H1 (cell line): ENCODE results near the gene ANP32D. TPM values are rescaled to one million over a fixed set of nuclear protein-coding genes. Genes with fewer than 3 reads are reported as not detected.

Source experiments
- CTCF ChIA-PET: fragments of 300-600 bp; sonication (Branson Sonifier 250); formaldehyde crosslinking; loops from one replicate; lab custom pipeline; 2021; ENCODE audit not compliant: partially characterized antibody; lab: Charles Lee
- POLR2A ChIA-PET: fragments of 300-600 bp; sonication (Branson Sonifier 250); formaldehyde crosslinking; loops from one replicate; lab custom pipeline; 2021; ENCODE audit warnings: inconsistent platforms; ENCODE audit not compliant: partially characterized antibody; lab: Charles Lee
- DNase-seq, 2 experiments: peaks; one replicate each; pipeline versions ENCODE4 v3.0.0 to v3.0.0-alpha.2; 2010 to 2022; ENCODE audit warnings: low spot score in 2 of 2, low read depth in 1 of 2, mixed read lengths in 1 of 2
- FAIRE-seq: peaks from 2 replicates; lab custom pipeline; 2011; peaks lifted over from hg19 to GRCh38; lab: Jason Lieb, UNC
- H2AFZ ChIP-seq: 2 replicates; pipeline ENCODE4 v1.8.1; 2012; ENCODE audit warnings: low read length, inconsistent platforms
- H2AK5ac ChIP-seq: 2 replicates; pipeline ENCODE4 v1.6.1; 2013; ENCODE audit warnings: low read depth, low read length
- H2BK120ac ChIP-seq: replicated peaks from 2 replicates; pipeline ENCODE3; 2013; ENCODE audit warnings: low read depth, low read length, inconsistent platforms
- H2BK12ac ChIP-seq: 2 replicates; pipeline ENCODE4 v1.6.1; 2013; ENCODE audit warnings: low read depth, low read length
- H2BK15ac ChIP-seq: 2 replicates; pipeline ENCODE4 v1.6.1; 2013; ENCODE audit warnings: low read length
- H2BK20ac ChIP-seq: 2 replicates; pipeline ENCODE4 v1.6.1; 2013; ENCODE audit warnings: low read length
- H2BK5ac ChIP-seq: 2 replicates; pipeline ENCODE4 v1.6.1; 2013; ENCODE audit warnings: low read depth, low read length
- H3K14ac ChIP-seq: 2 replicates; pipeline ENCODE4 v1.6.1; 2013; ENCODE audit warnings: inconsistent platforms; ENCODE audit not compliant: insufficient read length
- H3K18ac ChIP-seq: 2 replicates; pipeline ENCODE4 v1.6.1; 2013; ENCODE audit warnings: low read length; ENCODE audit errors: extremely low read depth
- H3K23ac ChIP-seq: 2 replicates; pipeline ENCODE4 v1.6.1; 2013; ENCODE audit warnings: inconsistent platforms; ENCODE audit not compliant: insufficient read length
- H3K23me2 ChIP-seq: 2 replicates; pipeline ENCODE4 v1.6.1; 2013; ENCODE audit warnings: low read depth, low read length
- H3K27ac ChIP-seq: 2 replicates; pipeline ENCODE4 v1.6.1; 2011; ENCODE audit warnings: low read depth, low read length, inconsistent platforms
- H3K27me3 ChIP-seq, 4 experiments: replicated peaks in 1 of 4; 1 replicate in 1 of 4; 2 replicates in 3 of 4; pipeline versions ENCODE4 v1.6.1 to v1.8.1; 2011 to 2013; ENCODE audit warnings: low read length in 3 of 4, mild to moderate bottlenecking in 3 of 4, inconsistent platforms in 2 of 4, mixed read lengths in 2 of 4, moderate library complexity in 1 of 4; ENCODE audit not compliant: control insufficient read depth in 3 of 4, insufficient read depth in 3 of 4; ENCODE audit errors: extremely low read depth in 1 of 4
- H3K36me3 ChIP-seq, 4 experiments: 2 replicates each; pipeline versions ENCODE4 v1.6.1 to v1.8.1; 2011 to 2013; ENCODE audit warnings: mild to moderate bottlenecking in 4 of 4, low read length in 3 of 4, moderate library complexity in 2 of 4, control low read depth in 1 of 4, inconsistent platforms in 1 of 4; ENCODE audit not compliant: insufficient read depth in 4 of 4, control insufficient read depth in 2 of 4
- H3K4ac ChIP-seq: replicated peaks from 2 replicates; pipeline ENCODE3; 2013; ENCODE audit warnings: low read length, low read depth, mixed read lengths, inconsistent platforms; ENCODE audit not compliant: insufficient read length
- H3K4me1 ChIP-seq, 4 experiments: replicated peaks in 1 of 4; 1 replicate in 1 of 4; 2 replicates in 3 of 4; pipeline versions ENCODE4 v1.6.1 to v1.8.1; 2011 to 2013; ENCODE audit warnings: low read length in 3 of 4, inconsistent platforms in 2 of 4, mixed read lengths in 1 of 4; ENCODE audit not compliant: insufficient read depth in 4 of 4, control insufficient read depth in 3 of 4
- H3K4me2 ChIP-seq, 2 experiments: 2 replicates each; pipeline versions ENCODE4 v1.6.1 to v1.8.1; 2011 to 2013; ENCODE audit warnings: low read depth in 2 of 2, low read length in 2 of 2, control low read depth in 1 of 2, inconsistent platforms in 1 of 2, mild to moderate bottlenecking in 1 of 2; ENCODE audit not compliant: insufficient read depth in 1 of 2
- H3K4me3 ChIP-seq, 4 experiments: fragments of 200-600, 300-600 bp in 1 of 4; sonication (generic), shearing (Covaris generic), sonication (Bioruptor Twin) in 1 of 4; 2 replicates each; pipeline versions ENCODE4 v1.5.1 to v1.8.1; 2011 to 2016; ENCODE audit warnings: low read length in 4 of 4, low read depth in 3 of 4, control low read depth in 2 of 4, inconsistent platforms in 2 of 4, mild to moderate bottlenecking in 2 of 4, mixed read lengths in 1 of 4, moderate library complexity in 1 of 4; ENCODE audit not compliant: insufficient read depth in 2 of 4; ENCODE audit errors: extremely low read depth in 1 of 4
- H3K56ac ChIP-seq: replicated peaks from 2 replicates; pipeline ENCODE3; 2013; ENCODE audit warnings: low read depth, mild to moderate bottlenecking, mixed read lengths, low read length, inconsistent platforms; ENCODE audit not compliant: insufficient read length
- H3K79me1 ChIP-seq: 2 replicates; pipeline ENCODE4 v1.6.1; 2013; ENCODE audit warnings: low read depth, low read length, control low read depth
- H3K79me2 ChIP-seq, 2 experiments: 2 replicates each; pipeline versions ENCODE4 v1.6.1 to v1.8.1; 2012 to 2013; ENCODE audit warnings: low read length in 2 of 2, mild to moderate bottlenecking in 2 of 2, inconsistent platforms in 1 of 2; ENCODE audit not compliant: insufficient read depth in 2 of 2, control insufficient read depth in 1 of 2
- H3K9ac ChIP-seq, 4 experiments: replicated peaks in 1 of 4; 1 replicate in 1 of 4; 2 replicates in 3 of 4; pipeline versions ENCODE4 v1.6.1 to v1.8.1; 2011 to 2013; ENCODE audit warnings: low read depth in 3 of 4, low read length in 3 of 4, control low read depth in 2 of 4, mild to moderate bottlenecking in 2 of 4, moderate library complexity in 2 of 4, inconsistent platforms in 1 of 4; ENCODE audit errors: extremely low read depth in 1 of 4
- H3K9me3 ChIP-seq, 2 experiments: 2 replicates each; pipeline versions ENCODE4 v1.6.1 to v1.8.1; 2012 to 2013; ENCODE audit warnings: mild to moderate bottlenecking in 2 of 2, moderate library complexity in 2 of 2, control low read depth in 1 of 2, inconsistent platforms in 1 of 2, low read depth in 1 of 2, low read length in 1 of 2, mixed read lengths in 1 of 2; ENCODE audit not compliant: insufficient read depth in 2 of 2
- H4K20me1 ChIP-seq, 2 experiments: replicated peaks in 1 of 2; 2 replicates each; pipeline versions ENCODE3 to v1.8.1; 2011 to 2013; ENCODE audit warnings: inconsistent platforms in 2 of 2, low read length in 2 of 2, mild to moderate bottlenecking in 1 of 2; ENCODE audit not compliant: insufficient read depth in 2 of 2, control insufficient read depth in 1 of 2
- H4K5ac ChIP-seq: 2 replicates; pipeline ENCODE4 v1.6.1; 2013; ENCODE audit warnings: low read length, low read depth, mixed read lengths, inconsistent platforms; ENCODE audit not compliant: insufficient read length
- H4K8ac ChIP-seq: 2 replicates; pipeline ENCODE4 v1.8.0; 2013; ENCODE audit warnings: mild to moderate bottlenecking, moderate library complexity, low read length, inconsistent platforms; ENCODE audit not compliant: insufficient read depth; ENCODE audit errors: extremely low read depth
- H4K91ac ChIP-seq: replicated peaks from 2 replicates; pipeline ENCODE3; 2013; ENCODE audit warnings: low read length, mixed read lengths, inconsistent platforms; ENCODE audit not compliant: insufficient read length
- BCL11A ChIP-seq, 2 experiments: IDR thresholded peaks; one replicate each; pipeline ENCODE4 v1.6.1; 2011; ENCODE audit warnings: low read depth in 2 of 2, low read length in 2 of 2, mild to moderate bottlenecking in 2 of 2
- BRCA1 ChIP-seq: IDR thresholded peaks from 2 replicates; pipeline ENCODE4 v1.6.1; 2012; ENCODE audit warnings: low read depth, low read length, improper control_type of control experiment
- CHD1 ChIP-seq: IDR thresholded peaks from 2 replicates; pipeline ENCODE4 v1.6.1; 2012; ENCODE audit warnings: low read depth, low read length, improper control_type of control experiment
- CHD2 ChIP-seq: IDR thresholded peaks from 2 replicates; pipeline ENCODE4 v1.6.1; 2012; ENCODE audit warnings: low read length, improper control_type of control experiment
- CREB1 ChIP-seq: IDR thresholded peaks from 2 replicates; pipeline ENCODE4 v1.6.1; 2012; ENCODE audit warnings: inconsistent platforms
- GABPA ChIP-seq: IDR thresholded peaks from 2 replicates; pipeline ENCODE4 v1.6.1; 2011; ENCODE audit warnings: mild to moderate bottlenecking, low read length, moderate library complexity, borderline replicate concordance; ENCODE audit not compliant: insufficient read depth
- HDAC2 ChIP-seq, 2 experiments: fragments of 300-600 bp in 1 of 2; sonication (generic) in 1 of 2; IDR thresholded peaks; 2 replicates each; pipeline ENCODE4 v1.6.1; 2011 to 2012; ENCODE audit warnings: low read depth in 2 of 2, low read length in 2 of 2, mild to moderate bottlenecking in 2 of 2, moderate library complexity in 2 of 2, borderline replicate concordance in 1 of 2, inconsistent platforms in 1 of 2
- POLR2A ChIP-seq, 2 experiments: IDR thresholded peaks; 1 replicate in 1 of 2; 2 replicates in 1 of 2; pipeline ENCODE4 v1.6.1; 2011; ENCODE audit warnings: low read depth in 2 of 2, low read length in 2 of 2, mild to moderate bottlenecking in 2 of 2; ENCODE audit errors: control extremely low read depth in 1 of 2
- POU5F1 ChIP-seq: IDR thresholded peaks from 2 replicates; pipeline ENCODE4 v1.6.1; 2011; ENCODE audit warnings: low read depth, mild to moderate bottlenecking, low read length, moderate library complexity
- RAD21 ChIP-seq, 2 experiments: IDR thresholded peaks in 1 of 2; conservative IDR thresholded peaks in 1 of 2; 2 replicates each; pipeline ENCODE4 v1.6.1; 2011; ENCODE audit warnings: low read depth in 2 of 2, low read length in 2 of 2, improper control_type of control experiment in 1 of 2, inconsistent platforms in 1 of 2, mild to moderate bottlenecking in 1 of 2, moderate library complexity in 1 of 2
- RBBP5 ChIP-seq: IDR thresholded peaks from 2 replicates; pipeline ENCODE4 v1.7.1; 2012; ENCODE audit warnings: low read depth, mild to moderate bottlenecking, inconsistent platforms, low read length, moderate library complexity, borderline replicate concordance
- RFX5 ChIP-seq: IDR thresholded peaks from 2 replicates; pipeline ENCODE4 v1.6.1; 2011; ENCODE audit warnings: low read depth, low read length, improper control_type of control experiment, borderline replicate concordance
- SIX5 ChIP-seq: IDR thresholded peaks from 2 replicates; pipeline ENCODE4 v1.6.1; 2011; ENCODE audit warnings: mild to moderate bottlenecking, low read depth, low read length
- SP1 ChIP-seq: IDR thresholded peaks from 2 replicates; pipeline ENCODE4 v1.6.1; 2011; ENCODE audit warnings: low read depth, low read length
- SP2 ChIP-seq: IDR thresholded peaks from 2 replicates; pipeline ENCODE4 v1.6.1; 2012; ENCODE audit warnings: mild to moderate bottlenecking, low read length, inconsistent platforms
- WGBS, 2 experiments: shearing (Covaris generic) in 1 of 2; methylation state at CpG; one replicate each; pipeline versions ENCODE4 v1.1.6 to v1.1.7; 2013 to 2015; ENCODE audit warnings: low lambda C conversion rate in 2 of 2, mixed read lengths in 2 of 2, inconsistent platforms in 1 of 2, low coverage in 1 of 2, missing lambda C conversion rate in 1 of 2; ENCODE audit not compliant: insufficient replicate concordance in 2 of 2, insufficient coverage in 1 of 2, insufficient read length in 1 of 2; ENCODE audit errors: extremely low coverage in 1 of 2, missing lambda C conversion rate in 1 of 2; 5-methylcytosine and 5-hydroxymethylcytosine counted together
- polyA plus RNA-seq, 7 experiments: library from polyadenylated mRNA; depleted of rRNA in 3 of 7; stranded (reverse) in 5 of 7; unstranded in 2 of 7; fragments of >200 nt in 5 of 7; fragments of 200-250 nt in 2 of 7; gene quantifications; 1 replicate in 5 of 7; 2 replicates in 1 of 7; 4 replicates in 1 of 7; pipeline versions ENCODE4 v1.2.1 to v1.2.3, GENCODE V29; 2011 to 2013; ENCODE audit warnings: missing spikeins in 2 of 7, mixed read lengths in 2 of 7
- total RNA-seq: library from RNA; stranded (reverse); fragmentation: NEBNext Ultra II Directional; extraction: Animal tissue kit (Norgen Biotek cat#: 25700); gene quantifications from 2 replicates; pipeline ENCODE4 v1.2.1, GENCODE V29; 2021

ANP32D gene
- total and polyA plus RNA-seq, 2 of the 8 experiments (the other 6 are each of a cell fraction or from before 2014, with no cell fraction given) = not detected

DNA sequence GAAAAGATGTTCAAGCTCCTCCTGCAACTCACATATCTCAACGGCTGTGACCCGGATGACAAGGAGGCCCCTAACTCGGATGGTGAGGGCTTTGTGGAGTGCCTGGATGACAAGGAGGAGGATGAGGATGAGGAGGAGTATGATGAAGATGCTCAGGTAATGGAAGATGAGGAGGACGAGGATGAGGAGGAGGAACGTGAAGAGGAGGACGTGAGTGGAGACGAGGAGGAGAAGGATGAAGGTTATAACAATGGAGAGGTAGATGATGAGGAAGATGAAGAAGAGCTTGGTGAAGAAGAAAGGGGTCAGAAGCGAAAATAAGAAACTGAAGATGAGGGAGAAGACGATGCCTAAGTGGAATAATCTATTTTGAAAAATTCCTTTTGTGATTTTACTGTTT is 702 bp downstream of the ANP32D start:
- Histone ChIP-seq H2BK20ac (no peak overlapping the region), H3K4me1 (no peaks in the 10 kb centered on the region), H3K27me3 (no peaks in the 10 kb centered on the region), H3K79me1 (no peaks in the 10 kb centered on the region), H4K8ac (no peak overlapping the region), H2BK12ac (no peak overlapping the region), H3K23ac (no peak overlapping the region), H2AFZ (no peak overlapping the region), H4K91ac (no peak overlapping the region), H3K9ac (no peak overlapping the region), H3K56ac (no peak overlapping the region), H3K23me2 (no peaks in the 10 kb centered on the region), H3K18ac (no peak overlapping the region), H3K4me2 (no peak overlapping the region), H3K79me2 (no peaks in the 10 kb centered on the region), H2BK5ac (no peak overlapping the region), H3K4me3 (no peak overlapping the region), H3K14ac (no peak overlapping the region), H3K9me3 (peaks cover 19 to 37% of the 10 kb centered on the region in 2 experiments), H4K20me1 (no peaks in the 10 kb centered on the region), H3K4ac (no peak overlapping the region), H3K36me3 (no peaks in the 10 kb centered on the region; a peak in 1 of 8 replicates), H3K27ac (no peak overlapping the region), H4K5ac (no peak overlapping the region), H2AK5ac (no peak overlapping the region), H2BK120ac (no peak overlapping the region), H2BK15ac (no peak overlapping the region)
- WGBS, 2 experiments = 86 to 99% methylated on average over 4 to 9 of the region's 9 CpGs
- POLR2A ChIA-PET = no interaction called here
- DNase-seq = no peak
- FAIRE-seq = no peak
- TF ChIP-seq CREB1 (no peak), SIX5 (no peak), RAD21 (IDR thresholded peaks at IDR 0.05 in 1 of 2, conservative IDR thresholded peaks at IDR 0.05 in 1 of 2; ENCODE audit: low read depth in 2 of 2, low read length in 2 of 2) (no peak), RBBP5 (no peak), CHD2 (no peak), HDAC2 (IDR thresholded peaks at IDR 0.05; ENCODE audit: borderline replicate concordance in 1 of 2, low read depth in 2 of 2, low read length in 2 of 2) (no peak), RFX5 (no peak), POLR2A (IDR thresholded peaks at IDR 0.05; ENCODE audit: control extremely low read depth in 1 of 2, low read depth in 2 of 2, low read length in 2 of 2) (no peak), BRCA1 (no peak), CHD1 (no peak), SP2 (no peak), GABPA (no peak), SP1 (no peak), BCL11A (IDR thresholded peaks at IDR 0.05; ENCODE audit: low read depth in 2 of 2, low read length in 2 of 2) (no peak), POU5F1 (no peak)
- CTCF ChIA-PET = no interaction called here
